GM20431 (cell line): ENCODE results near the gene WBP11.

ENCODE experiments used
- in situ Hi-C: fragments of 300-500 bp; cut with MseI, MboI; formaldehyde crosslinking; loops from one replicate; pipeline ENCODE4 v1.15.0; 2020; ENCODE audit warnings: low sequenced_read_pairs; ENCODE audit not compliant: unreplicated experiment

WBP11 gene

DNA sequence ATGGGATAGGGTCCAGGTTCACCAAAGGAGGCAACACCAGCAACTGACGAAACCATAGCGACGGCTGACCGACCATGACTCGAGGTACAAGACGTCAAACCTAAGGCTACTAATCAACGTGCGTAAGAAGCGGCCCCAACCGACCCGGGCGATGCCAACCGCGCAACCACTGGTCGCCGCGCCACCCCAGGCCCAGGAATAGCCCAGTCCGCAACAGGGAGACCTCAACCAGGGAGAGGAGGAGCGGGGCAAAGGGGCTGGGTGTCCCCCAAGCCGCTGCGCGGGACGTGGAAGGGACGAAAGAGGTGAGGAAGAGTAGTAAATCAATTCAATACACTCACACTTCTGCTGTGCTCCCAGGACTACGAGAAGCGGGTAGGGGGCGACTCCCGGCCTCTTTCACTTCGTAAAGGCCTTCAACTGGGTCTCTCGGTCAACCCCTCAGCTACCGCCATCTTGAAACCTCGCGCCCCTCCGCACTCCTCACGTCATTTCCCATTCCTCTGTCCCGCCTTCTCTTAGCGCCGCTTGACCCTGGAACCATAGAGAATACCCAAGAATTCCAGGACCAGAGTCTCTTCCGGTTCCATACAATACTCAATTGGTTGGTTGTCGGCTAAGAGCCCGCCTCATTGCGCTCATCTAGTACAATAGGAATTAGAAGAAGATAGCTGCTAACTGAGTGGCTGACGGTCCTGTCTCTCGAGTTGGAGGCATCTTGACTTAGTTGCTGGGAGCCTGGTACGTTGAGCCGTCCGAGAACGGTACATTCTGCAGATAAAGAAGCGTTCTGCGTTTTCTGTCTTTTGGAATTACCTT lies at the start of gene WBP11, which contains the start of gene C12orf60:
Gene WBP11, minus strand, starts transcription at position 468 of the 819 bp plus-strand sequence. CDS start 2,095 bp downstream, outside the sequence.
Gene C12orf60, plus strand, starts transcription at position 660 of the 819 bp plus-strand sequence. CDS start 19,266 bp downstream, outside the sequence.
- in situ Hi-C loops, result no loop called here

DNA sequence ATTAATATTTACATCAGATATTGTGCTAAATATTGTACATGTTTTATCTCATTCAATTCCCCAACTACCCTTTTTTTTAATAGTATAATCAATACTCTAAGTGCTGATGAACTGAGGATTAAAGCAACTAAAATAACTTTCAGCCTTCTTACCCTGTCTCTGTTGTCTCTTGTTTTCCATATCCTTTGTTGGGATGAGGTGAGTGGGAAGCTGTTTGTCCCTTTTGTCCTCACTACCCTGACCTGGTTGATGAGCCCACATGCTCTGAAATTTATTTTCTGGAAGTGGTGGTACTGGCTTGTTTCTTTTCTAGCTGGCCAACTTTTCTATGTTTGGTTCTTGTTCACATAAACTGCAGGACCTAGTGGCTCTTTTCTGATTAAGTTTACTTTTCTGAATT lies 49.6 kb upstream of the WBP11 start:
- in situ Hi-C loops, result loop anchor here (10.0 kb wide), 1 partner anchor 142 kb away; no protein-coding TSS in a partner anchor

GRCh38 chr12:14850929-14851663 lies 47.8 kb upstream of the WBP11 start:
- in situ Hi-C loops, result loop anchor here (10.0 kb wide), 1 partner anchor 144 kb away; no protein-coding TSS in a partner anchor

DNA sequence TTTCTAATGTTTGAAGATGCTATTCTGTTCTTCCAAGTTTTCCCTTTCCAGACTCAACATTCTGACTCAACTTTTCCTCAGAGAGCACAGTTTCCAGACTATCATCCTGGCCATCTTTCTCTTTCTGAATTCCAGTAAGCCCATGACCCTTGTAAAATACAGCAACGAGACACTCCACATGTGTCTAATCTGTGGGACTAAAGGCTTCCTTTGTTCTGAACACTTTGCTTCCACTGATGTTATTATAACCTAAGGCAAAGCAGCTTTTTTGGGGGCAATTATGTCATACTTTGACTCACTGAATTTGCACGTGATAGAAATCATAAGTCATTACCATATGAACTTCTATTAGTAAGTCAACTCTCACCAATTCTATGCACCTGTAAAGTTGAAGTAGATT lies 46.4 kb upstream of the WBP11 start:
- in situ Hi-C loops, result loop anchor here (10.0 kb wide), 1 partner anchor 145 kb away; no protein-coding TSS in a partner anchor

- in situ Hi-C loops, result no loop called here
Measured at GRCh38 chr12:14846876-14847580, 43.8 kb upstream of the WBP11 start.

DNA sequence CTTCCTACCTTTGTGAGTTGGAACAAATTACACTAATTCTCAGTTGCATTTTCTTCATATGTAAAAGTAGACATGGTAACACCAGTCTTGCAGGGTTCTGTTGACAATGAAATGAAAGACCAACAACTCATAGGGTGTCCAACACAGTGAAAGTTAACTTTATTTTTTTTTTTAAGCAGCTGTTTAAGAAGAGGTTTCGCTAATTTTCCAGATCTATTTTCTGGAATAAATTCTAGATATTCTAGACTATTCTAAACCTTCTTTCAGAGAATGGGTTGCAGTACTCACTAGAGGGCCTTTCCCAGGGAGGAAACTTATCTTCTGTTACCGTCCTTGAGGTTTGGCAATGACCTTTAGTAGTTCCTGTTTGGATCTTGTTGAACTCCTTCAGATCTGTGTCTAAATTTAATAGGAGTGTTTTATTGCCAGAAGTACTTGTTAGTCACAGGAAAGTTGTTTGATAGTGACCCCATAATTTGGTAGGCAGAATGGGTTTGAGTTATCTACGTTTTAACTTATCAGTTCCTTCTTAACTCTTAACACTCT lies 42.8 kb upstream of the WBP11 start:
- in situ Hi-C loops, result no loop called here

DNA sequence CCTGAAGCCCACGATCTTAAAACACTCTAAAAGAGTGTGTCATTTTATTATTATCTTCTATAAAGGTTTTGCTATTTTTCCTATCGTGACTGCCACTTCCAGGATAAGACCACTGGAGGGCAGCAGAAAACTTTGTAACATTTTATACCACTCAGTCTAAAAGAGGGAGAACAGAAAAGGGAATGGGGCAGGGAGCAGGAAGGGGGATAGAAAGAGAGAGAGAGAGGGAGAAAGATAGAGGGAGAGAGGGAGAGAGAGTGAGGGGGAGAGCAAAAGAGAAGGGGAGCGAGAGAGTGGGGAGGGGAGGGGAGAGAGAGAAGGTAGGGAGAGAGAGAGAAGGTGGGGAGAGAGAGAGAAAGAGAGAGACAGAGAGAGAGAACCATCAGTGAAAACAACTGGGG lies 42.1 kb upstream of the WBP11 start:
- in situ Hi-C loops, result no loop called here

DNA sequence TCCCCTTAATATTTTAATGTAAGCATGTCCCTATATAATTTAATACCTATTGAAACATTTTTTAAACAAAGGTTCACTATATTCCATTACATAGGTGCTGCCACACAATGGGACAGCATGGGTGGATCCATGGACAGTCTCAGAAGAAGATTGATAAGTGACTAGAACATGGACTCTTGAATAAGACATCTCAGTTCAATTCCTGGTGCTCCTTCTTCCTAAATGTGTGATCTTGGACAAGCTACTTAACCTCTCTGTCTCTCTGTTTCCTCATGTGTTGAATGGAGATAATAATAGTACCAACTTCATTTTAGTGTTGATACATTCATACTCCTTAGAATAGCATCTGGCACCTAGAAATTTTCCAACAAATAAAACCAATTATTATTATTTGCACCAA lies 41.1 kb upstream of the WBP11 start:
- in situ Hi-C loops, result no loop called here

DNA sequence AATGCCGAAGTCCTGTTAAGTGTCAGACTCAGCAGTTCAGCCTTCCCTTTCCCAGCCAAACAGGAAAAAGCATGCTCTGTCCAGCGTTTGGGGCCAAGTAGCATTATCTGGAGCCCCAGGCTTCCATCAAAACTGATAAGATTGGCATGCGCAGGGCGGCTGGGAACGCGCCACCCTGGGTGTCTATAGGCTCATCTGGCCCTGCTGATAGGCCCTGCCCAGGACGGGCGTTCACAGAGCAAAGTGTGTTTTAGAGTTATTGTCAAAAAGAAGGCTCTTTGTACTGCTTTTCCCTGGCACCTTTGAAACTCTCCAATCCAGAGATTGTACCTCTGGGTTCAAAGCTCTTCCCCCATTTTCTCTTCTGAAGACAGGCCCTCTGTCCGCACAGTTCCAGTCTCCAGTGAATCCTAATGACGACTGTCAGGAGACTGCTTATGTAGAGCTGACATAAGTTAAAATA lies 40.2 kb upstream of the WBP11 start, which contains the start of gene ART4:
Gene ART4, minus strand, starts transcription at position 102 of the 463 bp plus-strand sequence. CDS start 413 bp downstream, outside the sequence.
- in situ Hi-C loops, result no loop called here

DNA sequence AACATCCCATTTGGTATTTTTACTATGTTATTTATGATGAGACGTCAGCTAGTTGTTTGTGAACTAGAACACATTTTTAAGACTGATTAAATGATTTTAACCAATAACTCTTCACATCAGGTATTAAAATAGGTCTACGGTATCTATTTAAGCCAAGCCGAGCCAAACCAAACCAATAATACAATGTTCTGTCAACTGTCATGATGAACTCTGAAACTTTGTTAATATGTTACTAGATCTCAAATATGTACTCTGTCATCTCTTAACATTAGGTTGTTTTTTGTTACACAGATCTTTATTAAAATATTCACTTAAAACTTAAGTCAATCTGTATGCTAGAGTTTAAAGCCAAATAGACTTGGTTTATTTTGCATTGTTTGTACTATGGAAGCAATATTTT lies 39.0 kb upstream of the WBP11 start:
- in situ Hi-C loops, result no loop called here

DNA sequence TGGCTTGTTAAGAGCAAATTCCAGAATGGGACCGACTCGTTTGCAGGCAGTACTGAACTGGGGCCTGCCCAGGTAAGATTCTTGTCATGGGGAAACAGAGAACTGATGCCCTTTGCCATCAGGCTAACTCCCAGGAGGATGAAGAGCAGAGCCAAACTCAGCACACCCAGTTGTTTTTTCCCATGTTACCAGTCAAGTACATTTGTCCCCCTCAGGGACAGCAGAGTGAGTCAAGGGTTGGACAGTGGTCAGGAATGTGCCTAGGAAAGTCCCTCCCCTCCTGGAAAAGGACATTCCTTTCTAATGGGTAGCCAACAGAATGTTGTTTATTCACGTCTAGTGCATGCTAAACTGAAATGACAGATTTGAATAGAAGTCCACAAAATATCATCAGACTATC lies 38.5 kb upstream of the WBP11 start:
- in situ Hi-C loops, result no loop called here

GRCh38 chr12:14840616-14841015 lies 37.3 kb upstream of the WBP11 start:
- in situ Hi-C loops, result no loop called here

DNA sequence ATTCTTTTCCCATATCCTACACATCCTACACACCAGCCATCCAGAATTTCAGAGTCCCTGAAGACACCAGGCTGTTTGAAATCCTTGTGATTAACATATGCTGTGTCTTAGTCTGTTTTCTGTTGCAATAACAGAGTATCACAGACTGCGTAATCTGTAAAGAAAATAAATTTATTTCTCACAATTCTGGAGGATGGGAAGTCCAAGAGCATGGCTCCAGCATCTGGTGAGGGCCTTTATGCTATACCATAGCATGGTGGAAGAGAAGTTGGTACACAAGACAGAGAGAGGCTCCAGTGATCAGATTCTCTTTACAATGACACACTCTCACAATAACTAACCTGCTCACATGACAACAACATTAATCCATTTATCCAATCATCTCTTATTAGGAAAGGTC lies 36.0 kb upstream of the WBP11 start:
- in situ Hi-C loops, result no loop called here

DNA sequence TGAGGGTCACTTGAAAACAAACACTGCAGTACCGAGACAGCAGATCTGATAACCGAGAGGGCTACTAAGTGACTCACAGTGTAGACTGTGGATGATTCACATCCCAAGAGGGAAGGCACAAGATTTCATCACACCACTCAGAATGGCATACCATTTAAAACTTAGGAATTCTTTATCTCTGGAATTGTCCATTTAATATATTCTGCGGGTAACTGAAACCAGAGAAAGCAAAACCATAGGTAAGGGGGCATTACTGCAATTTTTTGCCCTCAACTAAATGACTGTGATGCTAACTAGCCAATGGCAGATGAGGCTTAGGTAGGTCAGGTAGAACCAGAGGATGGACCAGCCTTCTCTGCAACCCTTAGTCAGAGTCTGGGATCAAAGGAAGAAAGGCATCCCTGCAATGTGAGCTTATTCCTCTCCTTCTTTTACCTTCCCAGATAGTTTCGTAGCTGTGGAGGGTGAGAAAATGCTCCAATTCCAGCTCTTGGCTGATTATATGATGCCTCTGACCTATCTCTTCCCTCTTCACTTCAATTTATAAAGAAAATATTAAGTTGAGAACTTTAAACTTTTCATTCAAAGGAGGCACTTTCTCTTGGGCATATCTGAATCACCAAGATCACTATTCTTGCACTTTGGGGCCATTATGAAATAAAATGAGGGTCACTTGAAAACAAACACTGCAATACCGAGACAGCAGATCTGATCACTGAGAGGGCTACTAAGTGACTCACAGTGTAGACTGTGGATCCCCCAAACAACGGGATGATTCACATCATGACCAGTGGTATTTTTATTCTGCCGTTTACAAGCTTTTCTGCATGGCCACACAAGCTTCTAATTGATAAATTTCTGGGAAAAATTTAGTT lies 33.3 kb upstream of the WBP11 start:
- in situ Hi-C loops, result no loop called here

DNA sequence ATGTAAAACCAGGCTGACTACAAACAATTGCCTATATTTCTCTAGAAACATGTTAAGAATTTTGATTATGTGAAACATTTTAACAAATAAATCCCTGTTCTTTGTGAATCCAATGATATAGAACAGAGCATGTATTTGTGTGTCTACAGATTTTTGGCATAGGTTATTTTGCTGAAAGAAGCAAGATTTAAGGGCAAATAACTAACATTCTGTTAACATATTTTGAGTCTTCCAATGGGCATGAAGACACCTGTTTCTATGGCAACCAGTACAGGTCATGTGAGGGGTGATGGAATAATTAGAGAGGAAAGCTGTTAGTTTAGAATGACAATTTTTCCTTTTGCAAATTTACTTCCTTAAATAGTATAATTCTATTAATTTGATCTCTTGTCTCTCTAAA lies 31.2 kb upstream of the WBP11 start:
- in situ Hi-C loops, result no loop called here

DNA sequence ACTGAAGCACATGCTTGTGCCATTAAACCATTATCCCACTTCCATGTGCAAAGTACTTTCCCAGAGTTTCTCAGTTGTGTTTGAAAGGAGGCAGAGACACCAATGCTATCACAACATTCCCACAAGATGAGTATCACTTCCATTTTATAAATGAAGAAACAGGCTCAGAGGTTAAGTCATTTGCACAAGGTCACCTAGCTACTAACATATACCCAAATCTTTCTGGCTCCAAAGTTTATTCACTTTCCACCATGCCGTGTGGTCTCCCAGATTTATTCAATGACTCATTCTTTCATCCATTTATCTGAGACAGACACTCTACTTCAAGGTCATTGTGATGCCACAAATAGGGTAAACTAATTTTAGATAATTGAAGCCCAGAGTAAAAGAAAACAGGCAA lies 30.7 kb upstream of the WBP11 start:
- in situ Hi-C loops, result no loop called here

GRCh38 chr12:14833336-14833735 lies 30.1 kb upstream of the WBP11 start:
- in situ Hi-C loops, result no loop called here

GRCh38 chr12:14828892-14829291 lies 25.6 kb upstream of the WBP11 start:
- in situ Hi-C loops, result no loop called here

DNA sequence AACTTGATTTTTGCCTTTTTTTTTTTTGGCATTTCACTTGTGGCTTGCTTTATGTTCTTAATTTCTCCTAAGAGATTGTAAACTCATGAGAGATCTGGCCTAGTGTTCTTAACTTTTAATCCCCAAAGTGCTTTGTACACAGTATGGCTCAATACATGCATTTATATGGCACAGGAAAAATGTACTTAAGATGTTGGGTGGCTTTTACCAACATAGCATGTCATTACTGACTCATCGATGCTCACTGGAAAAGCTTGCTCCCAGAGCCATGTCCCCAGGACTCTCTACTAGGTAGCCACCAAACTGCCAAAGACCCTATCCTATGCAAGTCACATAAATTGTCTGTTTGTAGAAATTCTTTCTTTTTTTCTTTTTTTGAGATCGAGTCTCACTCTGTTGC lies 23.8 kb upstream of the WBP11 start:
- in situ Hi-C loops, result no loop called here
